ENCODE data around the gene SLC24A4. TPM values are rescaled to one million over a fixed set of nuclear protein-coding genes. Genes with fewer than 3 reads are reported as not detected.

The SLC24A4 gene
- total RNA-seq, 1 donor from 2014 or later, result 0.36 TPM

DNA sequence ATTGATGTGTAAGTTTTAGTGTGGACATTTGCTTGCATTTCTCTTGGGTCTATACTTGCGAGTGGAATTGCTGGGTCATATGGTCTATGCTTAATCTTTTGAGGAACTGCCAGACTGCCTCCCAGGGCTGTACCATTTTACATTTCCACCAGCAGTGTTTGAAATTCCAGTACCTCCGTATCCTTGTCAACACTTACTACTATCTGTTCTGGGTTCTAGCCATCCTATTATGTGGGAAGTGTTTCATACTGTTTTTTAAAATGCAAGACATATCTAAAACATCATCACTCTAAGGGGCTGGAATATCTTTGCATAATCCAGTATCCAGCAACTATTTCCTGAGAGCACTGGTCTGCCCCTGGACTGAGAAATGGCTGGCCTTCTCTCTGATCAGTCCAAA lies 110.4 kb downstream of the SLC24A4 start:
- Histone ChIP-seq H3K4me1 (no peaks in the 10 kb centered on the region), H3K27ac (replicated peaks) (no peak overlapping the region), H3K27me3 (ENCODE audit: low read depth) (peaks cover 21% of the 10 kb centered on the region), H3K4me3 (no peak overlapping the region), H3K9me3 (replicated peaks) (no peaks in the 10 kb centered on the region), H3K36me3 (no peaks in the 10 kb centered on the region)
- no peak for DNase-seq
- TF ChIP-seq, protein P1, sequence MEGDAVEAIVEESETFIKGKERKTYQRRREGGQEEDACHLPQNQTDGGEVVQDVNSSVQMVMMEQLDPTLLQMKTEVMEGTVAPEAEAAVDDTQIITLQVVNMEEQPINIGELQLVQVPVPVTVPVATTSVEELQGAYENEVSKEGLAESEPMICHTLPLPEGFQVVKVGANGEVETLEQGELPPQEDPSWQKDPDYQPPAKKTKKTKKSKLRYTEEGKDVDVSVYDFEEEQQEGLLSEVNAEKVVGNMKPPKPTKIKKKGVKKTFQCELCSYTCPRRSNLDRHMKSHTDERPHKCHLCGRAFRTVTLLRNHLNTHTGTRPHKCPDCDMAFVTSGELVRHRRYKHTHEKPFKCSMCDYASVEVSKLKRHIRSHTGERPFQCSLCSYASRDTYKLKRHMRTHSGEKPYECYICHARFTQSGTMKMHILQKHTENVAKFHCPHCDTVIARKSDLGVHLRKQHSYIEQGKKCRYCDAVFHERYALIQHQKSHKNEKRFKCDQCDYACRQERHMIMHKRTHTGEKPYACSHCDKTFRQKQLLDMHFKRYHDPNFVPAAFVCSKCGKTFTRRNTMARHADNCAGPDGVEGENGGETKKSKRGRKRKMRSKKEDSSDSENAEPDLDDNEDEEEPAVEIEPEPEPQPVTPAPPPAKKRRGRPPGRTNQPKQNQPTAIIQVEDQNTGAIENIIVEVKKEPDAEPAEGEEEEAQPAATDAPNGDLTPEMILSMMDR (IDR thresholded peaks at IDR 0.05; ENCODE audit: borderline replicate concordance), result no peak
- intact Hi-C loops (cut with micrococcal nuclease), result no loop called here

DNA sequence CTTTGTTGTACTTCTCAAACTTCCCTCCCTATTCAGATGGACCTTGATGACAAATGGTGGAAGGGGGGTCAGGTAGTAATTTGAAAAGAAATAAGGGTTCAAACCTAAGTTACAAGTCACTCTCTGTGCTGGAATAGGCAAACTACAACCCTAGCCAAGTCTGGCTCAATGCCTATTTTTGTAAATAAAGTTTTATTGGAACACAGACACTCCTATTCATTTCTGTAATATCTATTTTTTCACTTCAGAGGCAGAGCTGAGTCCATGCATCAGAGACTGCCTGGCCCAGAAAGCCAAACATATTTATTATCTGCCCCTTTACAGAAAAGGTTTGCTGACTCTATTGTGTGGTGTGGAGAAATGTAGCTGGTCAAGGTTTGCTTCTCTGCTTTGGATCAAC lies 112.2 kb downstream of the SLC24A4 start:
- TF ChIP-seq, protein P1 (IDR thresholded peaks at IDR 0.05; ENCODE audit: borderline replicate concordance), result no peak
- H3K4me1 ChIP-seq, result peaks cover 12% of the 10 kb centered on the region
- intact Hi-C loops (cut with micrococcal nuclease), result no loop called here

DNA sequence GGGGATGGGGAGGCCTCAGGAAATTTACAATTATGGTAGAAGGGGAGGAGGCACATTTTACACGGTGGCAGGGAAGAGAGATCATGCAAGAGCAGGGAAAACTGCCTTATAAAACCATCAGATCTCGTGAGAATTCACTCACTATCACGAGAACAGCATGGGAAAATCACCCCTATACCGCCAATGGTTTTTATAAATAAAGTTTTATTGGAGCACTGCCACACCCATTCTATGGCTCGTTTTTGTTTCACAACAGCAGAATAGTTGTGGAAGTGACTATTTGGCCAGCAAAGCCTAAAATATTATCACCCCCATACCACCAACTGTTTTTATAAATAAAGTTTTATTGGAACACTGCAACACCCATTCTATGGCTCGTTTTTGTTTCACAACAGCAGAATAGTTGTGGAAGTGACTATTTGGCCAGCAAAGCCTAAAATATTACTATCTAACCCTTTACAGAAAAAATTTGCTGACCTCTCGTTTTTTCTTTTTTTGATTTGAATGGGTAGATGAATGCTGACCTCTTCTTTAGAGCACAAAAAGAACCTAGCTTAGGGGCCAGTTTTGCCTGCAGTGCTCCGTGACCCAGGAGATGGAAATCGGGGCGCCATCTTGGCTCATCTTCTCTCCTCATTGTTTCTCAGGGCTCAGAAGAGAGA lies 113.3 kb downstream of the SLC24A4 start:
- Histone ChIP-seq H3K27me3 (ENCODE audit: low read depth) (peaks cover 10% of the 10 kb centered on the region), H3K4me1 (peaks cover 15% of the 10 kb centered on the region), H3K9me3 (replicated peaks) (no peaks in the 10 kb centered on the region), H3K27ac (replicated peaks) (no peak overlapping the region), H3K4me3 (no peak overlapping the region), H3K36me3 (no peaks in the 10 kb centered on the region)
- no peak for DNase-seq
- intact Hi-C loops (cut with micrococcal nuclease), result no loop called here
- TF ChIP-seq, protein P1 (IDR thresholded peaks at IDR 0.05; ENCODE audit: borderline replicate concordance), result no peak

More for the DNA sequence above, 112.2 kb downstream of the SLC24A4 start:
- no peak for DNase-seq
- no peaks in the 10 kb centered on the region for H3K36me3 ChIP-seq
- no peaks in the 10 kb centered on the region for H3K9me3 ChIP-seq (replicated peaks)
- H3K27ac ChIP-seq (replicated peaks), result no peak overlapping the region
- peaks cover 21% of the 10 kb centered on the region for H3K27me3 ChIP-seq (ENCODE audit: low read depth)
- H3K4me3 ChIP-seq, result no peak overlapping the region

DNA sequence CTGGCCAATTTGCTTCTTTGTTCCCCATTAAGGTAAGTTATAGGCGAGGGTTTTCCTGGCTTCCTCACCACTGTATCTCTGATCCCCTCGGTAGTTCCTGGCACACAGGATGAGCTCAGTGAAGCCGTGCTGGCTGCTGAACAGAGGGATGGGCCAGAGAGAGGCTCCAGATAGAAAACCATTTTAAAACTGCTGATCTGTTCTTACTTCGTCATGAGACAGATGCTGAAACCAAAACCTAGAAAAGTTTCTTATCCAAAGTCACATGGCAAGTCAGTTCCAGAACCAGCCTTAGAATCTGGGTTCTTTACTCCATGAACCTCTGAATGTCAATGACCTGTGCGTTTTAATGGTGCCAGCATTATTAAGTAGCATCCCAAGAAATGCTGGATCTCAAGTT lies 114.3 kb downstream of the SLC24A4 start:
- Histone ChIP-seq H3K9me3 (replicated peaks) (no peaks in the 10 kb centered on the region), H3K36me3 (no peaks in the 10 kb centered on the region), H3K4me1 (peaks cover 15% of the 10 kb centered on the region), H3K27ac (replicated peaks) (no peak overlapping the region), H3K4me3 (no peak overlapping the region), H3K27me3 (ENCODE audit: low read depth) (no peaks in the 10 kb centered on the region)
- TF ChIP-seq, protein P1 (IDR thresholded peaks at IDR 0.05; ENCODE audit: borderline replicate concordance), result no peak
- intact Hi-C loops (cut with micrococcal nuclease), result no loop called here
- DNase-seq, result no peak

DNA sequence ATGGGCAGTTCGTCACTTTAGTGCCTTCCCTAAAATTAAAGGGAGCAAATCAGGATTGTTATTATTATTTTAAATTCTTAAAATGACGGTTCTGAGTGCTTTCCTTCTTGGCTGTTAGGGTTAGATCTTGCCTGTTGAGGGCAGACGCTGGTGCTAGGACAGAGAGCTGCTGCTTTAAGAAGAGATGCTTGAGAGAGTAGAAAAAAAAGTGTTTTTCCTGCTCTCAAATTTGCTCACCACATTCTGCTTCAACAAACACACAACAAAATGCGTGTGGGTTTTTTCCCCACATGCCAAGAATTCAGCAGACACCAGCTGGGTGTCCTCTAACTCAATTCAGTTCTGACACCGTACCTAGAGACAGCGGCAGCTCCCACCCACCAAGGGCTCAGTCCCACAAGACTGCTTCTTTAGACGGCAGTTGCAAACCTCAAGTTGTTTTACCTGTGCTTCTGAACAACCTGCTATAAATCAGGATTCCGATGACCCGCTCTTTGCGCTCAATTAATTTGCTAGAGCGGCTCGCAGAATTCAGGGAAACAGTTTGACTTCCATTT lies 114.8 kb downstream of the SLC24A4 start:
- Histone ChIP-seq H3K36me3 (no peaks in the 10 kb centered on the region), H3K4me3 (no peak overlapping the region), H3K27ac (replicated peaks) (no peak overlapping the region), H3K9me3 (replicated peaks) (no peaks in the 10 kb centered on the region), H3K27me3 (ENCODE audit: low read depth) (no peaks in the 10 kb centered on the region), H3K4me1 (peaks cover 15% of the 10 kb centered on the region)
- TF ChIP-seq, protein P1 (IDR thresholded peaks at IDR 0.05; ENCODE audit: borderline replicate concordance), result no peak
- intact Hi-C loops (cut with micrococcal nuclease), result no loop called here
- no peak for DNase-seq
